HepG2 (cell line): ENCODE data around the gene SREBF1. TPM values are rescaled to one million over a fixed set of nuclear protein-coding genes. Genes with fewer than 3 reads are reported as not detected.

Source experiments
- ATF7 ChIP-seq, 2 experiments: fragments of 450-650 bp in 1 of 2; sonication (generic) in 1 of 2; formaldehyde crosslinking in 1 of 2; IDR thresholded peaks; 2 replicates each; pipeline versions ENCODE4 v1.4.0 to v1.6.1; 2016 to 2020; ENCODE audit warnings: antibody characterized with exemption in 1 of 2, mild to moderate bottlenecking in 1 of 2, missing genetic modification reagents in 1 of 2
- KLF15 ChIP-seq: sonication (generic); formaldehyde crosslinking; IDR thresholded peaks from 2 replicates; pipeline ENCODE4 v1.8.1; 2023; ENCODE audit warnings: borderline replicate concordance, mild to moderate bottlenecking, inconsistent platforms, missing genetic modification reagents, mixed read lengths
- KLF16 ChIP-seq, 2 experiments: sonication (generic) in 1 of 2; formaldehyde crosslinking in 1 of 2; IDR thresholded peaks; 2 replicates each; pipeline versions ENCODE4 v1.6.1 to v1.8.0; 2016 to 2023; ENCODE audit warnings: missing genetic modification reagents in 2 of 2, missing compliant biosample characterization in 1 of 2
- NRL ChIP-seq: sonication (generic); formaldehyde crosslinking; IDR thresholded peaks from 2 replicates; pipeline ENCODE4 v1.5.0; 2020; ENCODE audit warnings: missing genetic modification reagents, mild to moderate bottlenecking, moderate library complexity, borderline replicate concordance
- TFAP4 ChIP-seq: sonication (generic); IDR thresholded peaks from 2 replicates; pipeline ENCODE4 v1.6.1; 2016; ENCODE audit warnings: low read depth, borderline replicate concordance
- YY1 ChIP-seq: IDR thresholded peaks from 2 replicates; pipeline ENCODE4 v1.6.1; 2011; ENCODE audit warnings: low read length, low read depth, moderate library complexity, mild to moderate bottlenecking; ENCODE audit not compliant: insufficient read depth, insufficient replicate concordance
- ZBTB1 ChIP-seq: sonication (generic); formaldehyde crosslinking; IDR thresholded peaks from 2 replicates; pipeline ENCODE4 v1.4.0; 2020; ENCODE audit warnings: missing genetic modification reagents, borderline replicate concordance
- ZNF570 ChIP-seq: sonication (generic); formaldehyde crosslinking; IDR thresholded peaks from 2 replicates; pipeline ENCODE4 v1.4.0; 2020; ENCODE audit warnings: mild to moderate bottlenecking, missing genetic modification reagents, borderline replicate concordance
- ZNF674 ChIP-seq: sonication (generic); formaldehyde crosslinking; IDR thresholded peaks from 2 replicates; pipeline ENCODE4 v1.5.0; 2020; ENCODE audit warnings: low read depth, mild to moderate bottlenecking, missing genetic modification reagents
- ZNF790 ChIP-seq: sonication (generic); formaldehyde crosslinking; IDR thresholded peaks from 2 replicates; pipeline ENCODE4 v1.8.0; 2022; ENCODE audit warnings: missing genetic modification reagents, mild to moderate bottlenecking, borderline replicate concordance
- polyA plus RNA-seq, 8 experiments: library from polyadenylated mRNA; depleted of rRNA in 3 of 8; stranded (reverse) in 7 of 8; unstranded in 1 of 8; fragments of >200 nt; fragmentation: Illumina TruSeq in 4 of 8; extraction: Trizol in 4 of 8; gene quantifications; 2 replicates each; pipeline versions ENCODE4 v1.2.1 to v1.2.3, GENCODE V29; 2011 to 2016; ENCODE audit warnings: low read depth in 4 of 8, missing spikeins in 1 of 8, mixed read lengths in 1 of 8; ENCODE audit not compliant: insufficient read depth in 1 of 8
- total RNA-seq, 5 experiments: library from RNA; depleted of rRNA; stranded (reverse); fragments of >200 nt; fragmentation: Illumina TruSeq; extraction: Trizol; gene quantifications; 2 replicates each; pipeline ENCODE4 v1.2.3, GENCODE V29; 2016; ENCODE audit warnings: low read depth in 1 of 5
- TF ChIP-seq, protein P1 (sequence below): sonication (generic); formaldehyde crosslinking; IDR thresholded peaks from 2 replicates; pipeline ENCODE4 v1.5.1; 2020; ENCODE audit warnings: mild to moderate bottlenecking, missing genetic modification reagents, moderate library complexity
- TF ChIP-seq, protein P2 (sequence below): sonication (generic); formaldehyde crosslinking; IDR thresholded peaks from 2 replicates; pipeline ENCODE4 v1.4.0; 2020; ENCODE audit warnings: mild to moderate bottlenecking, missing genetic modification reagents
- TF ChIP-seq, protein P3 (sequence below): fragments of 450-650 bp; IDR thresholded peaks from 2 replicates; pipeline ENCODE4 v1.6.1; 2017; ENCODE audit warnings: mild to moderate bottlenecking

Gene SREBF1
- total and polyA plus RNA-seq, 2 of the 13 experiments (the other 11 are each of a cell fraction or from before 2014, with no cell fraction given), result 34.3 to 38.0 TPM

- TF ChIP-seq ZBTB1 (no peak), NRL (CRISPR knock-in tag) (peak; percentile 75; the same call in 1 of the 2 replicates), ZNF570 (CRISPR knock-in tag) (no peak), ZNF790 (CRISPR knock-in tag) (no peak), TFAP4 (peak; percentile 35; the same call in 1 of the 2 replicates), ZNF674 (CRISPR knock-in tag) (no peak), YY1 (peak; percentile 16), KLF15 (CRISPR knock-in tag) (no peak), KLF16 (CRISPR knock-in tag; IDR thresholded peaks at IDR 0.05) (0 out of 4 replicates have a peak, but pooled peaks of 1 of the 2 experiments have one; percentile 39), ATF7 (IDR thresholded peaks at IDR 0.05) (no peak), ATF7 (CRISPR knock-in tag; IDR thresholded peaks at IDR 0.05) (no peak)
- TF ChIP-seq, protein P1, sequence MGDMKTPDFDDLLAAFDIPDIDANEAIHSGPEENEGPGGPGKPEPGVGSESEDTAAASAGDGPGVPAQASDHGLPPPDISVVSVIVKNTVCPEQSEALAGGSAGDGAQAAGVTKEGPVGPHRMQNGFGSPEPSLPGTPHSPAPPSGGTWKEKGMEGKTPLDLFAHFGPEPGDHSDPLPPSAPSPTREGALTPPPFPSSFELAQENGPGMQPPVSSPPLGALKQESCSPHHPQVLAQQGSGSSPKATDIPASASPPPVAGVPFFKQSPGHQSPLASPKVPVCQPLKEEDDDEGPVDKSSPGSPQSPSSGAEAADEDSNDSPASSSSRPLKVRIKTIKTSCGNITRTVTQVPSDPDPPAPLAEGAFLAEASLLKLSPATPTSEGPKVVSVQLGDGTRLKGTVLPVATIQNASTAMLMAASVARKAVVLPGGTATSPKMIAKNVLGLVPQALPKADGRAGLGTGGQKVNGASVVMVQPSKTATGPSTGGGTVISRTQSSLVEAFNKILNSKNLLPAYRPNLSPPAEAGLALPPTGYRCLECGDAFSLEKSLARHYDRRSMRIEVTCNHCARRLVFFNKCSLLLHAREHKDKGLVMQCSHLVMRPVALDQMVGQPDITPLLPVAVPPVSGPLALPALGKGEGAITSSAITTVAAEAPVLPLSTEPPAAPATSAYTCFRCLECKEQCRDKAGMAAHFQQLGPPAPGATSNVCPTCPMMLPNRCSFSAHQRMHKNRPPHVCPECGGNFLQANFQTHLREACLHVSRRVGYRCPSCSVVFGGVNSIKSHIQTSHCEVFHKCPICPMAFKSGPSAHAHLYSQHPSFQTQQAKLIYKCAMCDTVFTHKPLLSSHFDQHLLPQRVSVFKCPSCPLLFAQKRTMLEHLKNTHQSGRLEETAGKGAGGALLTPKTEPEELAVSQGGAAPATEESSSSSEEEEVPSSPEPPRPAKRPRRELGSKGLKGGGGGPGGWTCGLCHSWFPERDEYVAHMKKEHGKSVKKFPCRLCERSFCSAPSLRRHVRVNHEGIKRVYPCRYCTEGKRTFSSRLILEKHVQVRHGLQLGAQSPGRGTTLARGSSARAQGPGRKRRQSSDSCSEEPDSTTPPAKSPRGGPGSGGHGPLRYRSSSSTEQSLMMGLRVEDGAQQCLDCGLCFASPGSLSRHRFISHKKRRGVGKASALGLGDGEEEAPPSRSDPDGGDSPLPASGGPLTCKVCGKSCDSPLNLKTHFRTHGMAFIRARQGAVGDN (CRISPR knock-in tag), result peak; percentile 77
- TF ChIP-seq, protein P2, sequence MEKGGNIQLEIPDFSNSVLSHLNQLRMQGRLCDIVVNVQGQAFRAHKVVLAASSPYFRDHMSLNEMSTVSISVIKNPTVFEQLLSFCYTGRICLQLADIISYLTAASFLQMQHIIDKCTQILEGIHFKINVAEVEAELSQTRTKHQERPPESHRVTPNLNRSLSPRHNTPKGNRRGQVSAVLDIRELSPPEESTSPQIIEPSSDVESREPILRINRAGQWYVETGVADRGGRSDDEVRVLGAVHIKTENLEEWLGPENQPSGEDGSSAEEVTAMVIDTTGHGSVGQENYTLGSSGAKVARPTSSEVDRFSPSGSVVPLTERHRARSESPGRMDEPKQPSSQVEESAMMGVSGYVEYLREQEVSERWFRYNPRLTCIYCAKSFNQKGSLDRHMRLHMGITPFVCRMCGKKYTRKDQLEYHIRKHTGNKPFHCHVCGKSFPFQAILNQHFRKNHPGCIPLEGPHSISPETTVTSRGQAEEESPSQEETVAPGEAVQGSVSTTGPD (CRISPR knock-in tag), result no peak
- TF ChIP-seq, protein P3, sequence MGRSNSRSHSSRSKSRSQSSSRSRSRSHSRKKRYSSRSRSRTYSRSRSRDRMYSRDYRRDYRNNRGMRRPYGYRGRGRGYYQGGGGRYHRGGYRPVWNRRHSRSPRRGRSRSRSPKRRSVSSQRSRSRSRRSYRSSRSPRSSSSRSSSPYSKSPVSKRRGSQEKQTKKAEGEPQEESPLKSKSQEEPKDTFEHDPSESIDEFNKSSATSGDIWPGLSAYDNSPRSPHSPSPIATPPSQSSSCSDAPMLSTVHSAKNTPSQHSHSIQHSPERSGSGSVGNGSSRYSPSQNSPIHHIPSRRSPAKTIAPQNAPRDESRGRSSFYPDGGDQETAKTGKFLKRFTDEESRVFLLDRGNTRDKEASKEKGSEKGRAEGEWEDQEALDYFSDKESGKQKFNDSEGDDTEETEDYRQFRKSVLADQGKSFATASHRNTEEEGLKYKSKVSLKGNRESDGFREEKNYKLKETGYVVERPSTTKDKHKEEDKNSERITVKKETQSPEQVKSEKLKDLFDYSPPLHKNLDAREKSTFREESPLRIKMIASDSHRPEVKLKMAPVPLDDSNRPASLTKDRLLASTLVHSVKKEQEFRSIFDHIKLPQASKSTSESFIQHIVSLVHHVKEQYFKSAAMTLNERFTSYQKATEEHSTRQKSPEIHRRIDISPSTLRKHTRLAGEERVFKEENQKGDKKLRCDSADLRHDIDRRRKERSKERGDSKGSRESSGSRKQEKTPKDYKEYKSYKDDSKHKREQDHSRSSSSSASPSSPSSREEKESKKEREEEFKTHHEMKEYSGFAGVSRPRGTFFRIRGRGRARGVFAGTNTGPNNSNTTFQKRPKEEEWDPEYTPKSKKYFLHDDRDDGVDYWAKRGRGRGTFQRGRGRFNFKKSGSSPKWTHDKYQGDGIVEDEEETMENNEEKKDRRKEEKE, result no peak
Measured at GRCh38 chr17:17859909-17860765, 23.4 kb upstream of the SREBF1 start (continued).
